Adrenal gland (tissue), 12 donors: ENCODE measurements around the gene NACA2. TPM values are rescaled to one million over a fixed set of nuclear protein-coding genes. Genes with fewer than 3 reads are reported as not detected.

ENCODE experiments used
- DNase-seq, 7 donors: peaks; one replicate each; pipeline ENCODE4 v3.0.0-alpha.2; 2019 to 2020
- H3K27ac ChIP-seq, 5 donors: fragments of 200-600 bp; sonication (generic) in 4 of 5; 1 replicate in 3 of 5; 2 replicates in 2 of 5; pipeline versions ENCODE4 v1.5.1 to v1.8.0; 2016 to 2020; ENCODE audit warnings: mild to moderate bottlenecking in 1 of 5
- H3K27me3 ChIP-seq: fragments of 200-600 bp; 2 replicates; pipeline ENCODE4 v1.8.0; 2021
- H3K36me3 ChIP-seq, 2 donors: fragments of 200-600 bp; replicated peaks in 1 of 2; 1 replicate in 1 of 2; 2 replicates in 1 of 2; pipeline versions ENCODE4 v1.5.1 to v1.8.0; 2018 to 2022
- H3K4me1 ChIP-seq, 2 donors: fragments of 200-600 bp; replicated peaks in 1 of 2; 1 replicate in 1 of 2; 2 replicates in 1 of 2; pipeline versions ENCODE4 v1.5.1 to v1.8.0; 2018 to 2021
- H3K4me3 ChIP-seq, 4 donors: fragments of 200-600 bp; sonication (generic) in 3 of 4; one replicate each; pipeline ENCODE4 v1.5.1; 2016 to 2018
- H3K9me3 ChIP-seq, 3 donors: fragments of 200-600 bp; sonication (generic) in 1 of 3; replicated peaks in 1 of 3; 1 replicate in 2 of 3; 2 replicates in 1 of 3; pipeline versions ENCODE4 v1.5.1 to v1.8.0; 2016 to 2021
- POLR2A ChIP-seq, 2 donors: fragments of 450-650 bp; IDR thresholded peaks; one replicate each; pipeline ENCODE4 v1.6.1; 2017; ENCODE audit warnings: antibody characterized with exemption in 2 of 2, mild to moderate bottlenecking in 2 of 2, moderate library complexity in 1 of 2
- WGBS, 4 donors: extraction: QIAGEN DNeasy Blood & Tissue Kit in 2 of 4; methylation state at CpG; one replicate each; pipeline versions ENCODE4 v1.1.5 to v1.1.7; 2013 to 2017; 5-methylcytosine and 5-hydroxymethylcytosine counted together
- intact Hi-C, 2 donors: fragments of 100-400 bp; cut with DNase I; formaldehyde crosslinking; loops; one replicate each; pipeline versions ENCODE4 v1.14.1 to v1.15.0; 2022 to 2023
- polyA plus RNA-seq, 3 donors: library from polyadenylated mRNA; stranded (reverse); fragments of 200-250 nt in 2 of 3; fragments of 350-450 nt in 1 of 3; fragmentation: Illumina TruSeq in 1 of 3; extraction: RNeasy Lipid Tissue Mini Kit (QIAGEN cat#74804) in 1 of 3; gene quantifications; one replicate each; pipeline ENCODE4 v1.2.3, GENCODE V29; 2013 to 2014
- total RNA-seq, 9 donors: library from RNA; depleted of rRNA in 4 of 9; stranded (reverse); fragments of >200 nt in 4 of 9; fragments of 120-200 nt in 1 of 9; fragmentation: NEBNext Ultra II Directional in 1 of 9; extraction: Animal tissue kit (Norgen Biotek cat#: 25700) in 1 of 9; gene quantifications; one replicate each; pipeline versions ENCODE4 v1.1.0 to v1.2.4, GENCODE V29; 2013 to 2023
- TF ChIP-seq, protein P1 (sequence below), 6 experiments: fragments of 450-650 bp in 4 of 6; fragments of 200-600 bp in 2 of 6; sonication (generic) in 1 of 6; IDR thresholded peaks; 1 replicate in 5 of 6; 2 replicates in 1 of 6; pipeline versions ENCODE4 v1.5.1 to v1.8.0; 2016 to 2021; ENCODE audit warnings: antibody characterized with exemption in 6 of 6, mild to moderate bottlenecking in 2 of 6, moderate library complexity in 1 of 6
- donor health status: healthy with polysubstance abuse.
- donor health status: Bipolar disorder and iron deficiency.
- donor health status: DM: yes; HTN: yes; CAD: no.
- donor health status: DM: no; HTN: no; CAD: no.
- donor health status: DM: no; HTN: no; CAD: no.
- donor health status: DM: yes; HTN: yes; CAD: no.

NACA2 gene
- total and polyA plus RNA-seq, 12 donors, result 0.27 to 0.28 TPM; not detected in 10

- H3K4me3 ChIP-seq, result no peak overlapping the region
- no peaks in the 10 kb centered on the region for H3K4me1 ChIP-seq
- no peaks in the 10 kb centered on the region for H3K9me3 ChIP-seq
- intact Hi-C loops, result no loop called here
- WGBS, 4 donors, result 72 to 81% (median 79%) methylated on average over 9 of the region's 9 CpGs
- H3K27ac ChIP-seq, result no peak overlapping the region
- no peaks in the 10 kb centered on the region for H3K36me3 ChIP-seq
- no peak for DNase-seq
- no peaks in the 10 kb centered on the region for H3K27me3 ChIP-seq
- TF ChIP-seq, protein P1, sequence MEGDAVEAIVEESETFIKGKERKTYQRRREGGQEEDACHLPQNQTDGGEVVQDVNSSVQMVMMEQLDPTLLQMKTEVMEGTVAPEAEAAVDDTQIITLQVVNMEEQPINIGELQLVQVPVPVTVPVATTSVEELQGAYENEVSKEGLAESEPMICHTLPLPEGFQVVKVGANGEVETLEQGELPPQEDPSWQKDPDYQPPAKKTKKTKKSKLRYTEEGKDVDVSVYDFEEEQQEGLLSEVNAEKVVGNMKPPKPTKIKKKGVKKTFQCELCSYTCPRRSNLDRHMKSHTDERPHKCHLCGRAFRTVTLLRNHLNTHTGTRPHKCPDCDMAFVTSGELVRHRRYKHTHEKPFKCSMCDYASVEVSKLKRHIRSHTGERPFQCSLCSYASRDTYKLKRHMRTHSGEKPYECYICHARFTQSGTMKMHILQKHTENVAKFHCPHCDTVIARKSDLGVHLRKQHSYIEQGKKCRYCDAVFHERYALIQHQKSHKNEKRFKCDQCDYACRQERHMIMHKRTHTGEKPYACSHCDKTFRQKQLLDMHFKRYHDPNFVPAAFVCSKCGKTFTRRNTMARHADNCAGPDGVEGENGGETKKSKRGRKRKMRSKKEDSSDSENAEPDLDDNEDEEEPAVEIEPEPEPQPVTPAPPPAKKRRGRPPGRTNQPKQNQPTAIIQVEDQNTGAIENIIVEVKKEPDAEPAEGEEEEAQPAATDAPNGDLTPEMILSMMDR (IDR thresholded peaks at IDR 0.05), result no peak
- TF ChIP-seq POLR2A (IDR thresholded peaks at IDR 0.05), result no peak
Observed at GRCh38 chr17:61543786-61544415, 47.1 kb downstream of the NACA2 start.

DNA sequence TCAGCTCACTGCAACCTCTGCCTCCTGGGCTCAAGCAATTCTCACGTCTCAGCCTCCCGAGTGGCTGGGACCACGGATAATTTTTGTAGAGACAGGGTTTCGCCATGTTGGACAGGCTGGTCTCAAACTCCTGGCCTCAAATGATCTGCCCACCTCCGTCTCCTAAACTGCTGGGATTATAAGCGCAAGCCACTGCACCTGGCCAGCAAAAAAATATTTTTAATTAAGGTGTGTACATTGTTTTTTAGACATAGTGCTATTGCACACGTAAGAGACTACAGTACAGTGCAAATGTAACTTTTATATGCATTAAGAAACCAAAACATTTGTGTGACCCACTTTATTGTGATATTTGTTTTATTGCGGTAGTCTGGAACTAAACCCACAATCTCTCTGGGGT lies 49.0 kb downstream of the NACA2 start:
- DNase-seq, result no peak
- Histone ChIP-seq H3K27me3 (no peaks in the 10 kb centered on the region), H3K9me3 (no peaks in the 10 kb centered on the region), H3K4me1 (no peaks in the 10 kb centered on the region), H3K27ac (no peak overlapping the region), H3K4me3 (no peak overlapping the region), H3K36me3 (no peaks in the 10 kb centered on the region)
- intact Hi-C loops, result no loop called here
- TF ChIP-seq POLR2A (IDR thresholded peaks at IDR 0.05), result no peak
- TF ChIP-seq, protein P1 (IDR thresholded peaks at IDR 0.05), result no peak
- 85 to 90% (median 88%) methylated on average over 8 of the region's 8 CpGs for WGBS, 4 donors

GRCh38 chr17:61540874-61541273 lies 50.1 kb downstream of the NACA2 start:
- H3K4me3 ChIP-seq, result no peak overlapping the region
- H3K27me3 ChIP-seq, result no peaks in the 10 kb centered on the region
- TF ChIP-seq, protein P1 (IDR thresholded peaks at IDR 0.05), result no peak
- TF ChIP-seq POLR2A (IDR thresholded peaks at IDR 0.05), result no peak
- H3K4me1 ChIP-seq, result no peaks in the 10 kb centered on the region
- intact Hi-C loops, result no loop called here
- H3K9me3 ChIP-seq, result no peaks in the 10 kb centered on the region
- no peaks in the 10 kb centered on the region for H3K36me3 ChIP-seq
- WGBS, 4 donors, result 64 to 83% (median 74%) methylated on average over 1 of the region's 1 CpG
- no peak for DNase-seq
- H3K27ac ChIP-seq, result no peak overlapping the region

Other genes starting within 250 kb of the NACA2 start
- gene TBX2, start 191.4 kb downstream of the NACA2 start, total RNA-seq, result 10 to 100 TPM in 2 of 9 donors, 1 to 10 TPM in 7; 6.4 to 16.0 (median 7.3) TPM
- 10 to 100 TPM in 2 of 3 donors, 1 to 10 TPM in 1; 2.4 to 22.1 (median 14.9) TPM for gene TBX2, start 191.4 kb downstream of the NACA2 start, polyA plus RNA-seq
- gene TBX4, start 138.8 kb downstream of the NACA2 start, total RNA-seq, result under 1 TPM in 3 of 9 donors, not detected in 6; 0.14 to 0.54 (median 0.29) TPM
- gene TBX4, start 138.8 kb downstream of the NACA2 start, polyA plus RNA-seq, result under 1 TPM in 1 of 3 donors, not detected in 2; 0.03 TPM